Adipocyte (in vitro differentiated cells): ENCODE results near the gene AMBRA1.

Experiments
- DNase-seq: peaks from one replicate; pipeline ENCODE4 v3.0.0-alpha.2; 2015; ENCODE audit warnings: low read depth
- H3K27me3 ChIP-seq: replicated peaks from 2 replicates; pipeline ENCODE4 v1.7.0; 2013; ENCODE audit warnings: mild to moderate bottlenecking, low read length, moderate library complexity; ENCODE audit not compliant: control insufficient read depth, insufficient read depth
- H3K36me3 ChIP-seq: 2 replicates; pipeline ENCODE4 v1.7.0; 2013; ENCODE audit warnings: low read length, mild to moderate bottlenecking, moderate library complexity; ENCODE audit not compliant: control insufficient read depth, insufficient read depth, severe bottlenecking
- H3K4me1 ChIP-seq: 2 replicates; pipeline ENCODE4 v1.7.0; 2013; ENCODE audit warnings: mild to moderate bottlenecking, low read length, moderate library complexity; ENCODE audit not compliant: control insufficient read depth, insufficient read depth
- H3K4me3 ChIP-seq: 2 replicates; pipeline ENCODE4 v1.7.0; 2013; ENCODE audit warnings: mild to moderate bottlenecking, low read length, moderate library complexity
- H3K9ac ChIP-seq: 2 replicates; pipeline ENCODE4 v1.7.0; 2013; ENCODE audit warnings: mild to moderate bottlenecking, low read length, moderate library complexity
- H3K9me3 ChIP-seq: 2 replicates; pipeline ENCODE4 v1.7.0; 2013; ENCODE audit warnings: mild to moderate bottlenecking, low read length, moderate library complexity; ENCODE audit not compliant: control insufficient read depth

Gene AMBRA1

DNA sequence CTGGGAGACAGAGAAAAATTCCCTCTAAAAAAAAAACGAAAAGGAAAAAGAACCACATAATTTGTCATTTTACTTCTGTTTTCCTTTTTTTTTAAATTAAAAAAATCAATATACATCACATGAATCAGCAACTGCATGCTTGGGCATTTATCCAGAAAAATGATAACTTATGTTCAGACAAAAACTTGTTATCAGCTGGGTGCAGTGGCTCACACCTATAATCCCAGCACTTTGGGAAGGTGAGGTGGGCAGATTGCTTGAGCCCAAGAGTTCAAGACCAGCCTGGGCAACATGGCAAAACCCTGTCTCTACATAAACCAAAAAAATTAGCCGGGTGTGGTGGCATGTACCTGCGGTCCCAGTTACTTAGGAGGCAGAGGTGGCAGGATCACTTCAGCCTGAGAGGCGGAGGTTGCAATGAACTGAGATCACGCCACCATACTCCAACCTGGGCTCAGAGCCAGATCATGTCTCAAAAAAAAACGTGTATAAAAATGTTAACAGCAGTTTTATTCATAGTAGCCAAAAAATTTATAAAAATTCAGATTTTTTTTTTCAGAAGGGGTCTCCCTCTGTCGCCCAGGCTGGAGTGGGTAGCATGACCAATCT, 28.5 kb downstream of the AMBRA1 start:
- H3K4me3 ChIP-seq = no peak overlapping the region
- DNase-seq = no peak
- no peaks in the 10 kb centered on the region for H3K9me3 ChIP-seq
- no peaks in the 10 kb centered on the region for H3K36me3 ChIP-seq
- no peak overlapping the region for H3K9ac ChIP-seq
- H3K27me3 ChIP-seq = no peaks in the 10 kb centered on the region
- H3K4me1 ChIP-seq = peaks cover 19% of the 10 kb centered on the region

DNA sequence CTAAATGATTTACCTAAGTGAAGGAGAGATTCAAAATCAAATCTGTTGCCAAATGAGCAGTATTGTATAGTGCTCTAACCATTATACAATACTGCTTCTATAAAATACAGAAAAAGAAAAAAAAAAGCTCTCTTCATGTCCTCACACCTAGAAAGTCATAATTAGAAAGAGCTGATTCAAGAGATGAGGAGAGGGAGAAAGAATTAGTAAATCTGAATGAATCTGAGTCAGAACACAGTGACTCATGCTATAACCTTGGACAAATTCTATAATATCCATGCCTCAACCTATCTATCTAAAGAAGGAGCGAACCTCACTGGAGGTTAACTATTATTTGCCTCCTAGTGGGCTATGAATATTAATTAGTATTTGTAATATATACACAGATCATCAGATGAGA, 29.4 kb downstream of the AMBRA1 start:
- H3K4me3 ChIP-seq = no peak overlapping the region
- no peaks in the 10 kb centered on the region for H3K27me3 ChIP-seq
- no peaks in the 10 kb centered on the region for H3K9me3 ChIP-seq
- peak; percentile 46 for DNase-seq
- no peaks in the 10 kb centered on the region for H3K36me3 ChIP-seq
- H3K9ac ChIP-seq = no peak overlapping the region
- peaks cover 24% of the 10 kb centered on the region for H3K4me1 ChIP-seq

- no peak for DNase-seq
- no peaks in the 10 kb centered on the region for H3K27me3 ChIP-seq
- no peak overlapping the region for H3K4me3 ChIP-seq
- H3K9me3 ChIP-seq = no peaks in the 10 kb centered on the region
- H3K4me1 ChIP-seq = peaks cover 27% of the 10 kb centered on the region
- H3K9ac ChIP-seq = no peak overlapping the region
- no peaks in the 10 kb centered on the region for H3K36me3 ChIP-seq
These were observed 31.3 kb downstream of the AMBRA1 start for GRCh38 chr11:46562527-46562926.

DNA sequence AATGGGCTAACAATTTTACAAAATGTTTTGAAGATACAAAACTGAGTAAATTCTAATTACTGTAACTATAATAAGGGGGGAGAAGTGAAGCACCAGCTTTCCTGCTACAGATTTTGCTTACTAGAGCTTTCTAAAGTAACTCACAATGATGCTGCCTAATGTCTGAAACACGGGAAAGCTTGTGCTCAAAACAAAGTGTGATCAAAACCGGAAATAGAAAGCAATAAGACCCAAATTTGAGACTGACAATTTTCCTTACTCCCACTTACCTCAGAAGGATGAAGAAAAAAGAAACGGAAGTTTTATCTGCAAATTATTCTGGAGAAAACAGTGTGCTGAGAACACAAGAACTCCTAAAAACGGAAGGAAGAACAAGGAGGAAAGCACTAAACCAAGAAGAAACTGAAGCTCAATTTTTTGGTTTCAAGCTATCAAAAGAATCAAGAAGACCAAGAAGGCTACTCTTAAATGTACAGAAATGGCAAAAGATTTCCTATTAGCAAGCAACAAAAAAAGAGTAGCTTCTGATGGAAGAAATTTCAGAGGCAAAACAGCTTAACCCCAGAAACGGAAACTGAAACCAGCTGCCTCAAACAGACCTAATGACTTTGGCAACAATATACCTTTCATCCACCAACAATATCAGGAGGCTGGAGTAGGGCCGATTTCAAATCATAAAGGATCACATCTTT, 33.4 kb downstream of the AMBRA1 start:
- Histone ChIP-seq H3K4me3 (peak overlapping the region; percentile 75), H3K4me1 (peaks cover 37% of the 10 kb centered on the region), H3K27me3 (no peaks in the 10 kb centered on the region), H3K9ac (peak overlapping the region; percentile 79), H3K9me3 (no peaks in the 10 kb centered on the region), H3K36me3 (peaks cover 5% of the 10 kb centered on the region)
- DNase-seq = peak; percentile 59

GRCh38 chr11:46559815-46560214, 34.0 kb downstream of the AMBRA1 start:
- Histone ChIP-seq H3K4me1 (peaks cover 43% of the 10 kb centered on the region), H3K9ac (peak overlapping the region; percentile 79), H3K27me3 (no peaks in the 10 kb centered on the region), H3K9me3 (no peaks in the 10 kb centered on the region), H3K36me3 (peaks cover 5% of the 10 kb centered on the region), H3K4me3 (peak overlapping the region; percentile 75)
- no peak for DNase-seq

DNA sequence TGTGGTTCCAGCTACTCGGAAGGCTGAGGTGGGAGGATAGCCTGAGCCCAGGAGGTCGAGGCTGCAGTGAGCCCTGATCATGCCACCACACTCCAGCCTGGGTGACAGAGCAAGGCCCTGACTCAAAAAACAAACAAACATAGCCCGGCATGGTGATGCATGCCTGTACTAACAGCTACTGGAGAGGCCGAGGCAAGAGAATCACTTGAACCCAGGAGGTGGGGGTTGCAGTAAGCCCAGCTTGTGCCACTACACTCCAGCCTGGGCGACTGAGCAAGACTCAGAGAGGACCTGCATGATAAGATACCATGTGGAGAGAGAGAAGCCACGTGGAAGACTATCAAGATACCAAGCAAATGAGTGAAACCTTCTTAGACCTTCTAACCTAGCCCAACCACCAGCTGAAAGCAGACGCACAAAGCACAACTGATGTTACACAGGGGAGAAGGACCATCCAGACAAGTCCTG, 36.1 kb downstream of the AMBRA1 start:
- Histone ChIP-seq H3K27me3 (no peaks in the 10 kb centered on the region), H3K36me3 (peaks cover 5% of the 10 kb centered on the region), H3K4me3 (no peak overlapping the region), H3K4me1 (peaks cover 57% of the 10 kb centered on the region), H3K9ac (no peak overlapping the region), H3K9me3 (no peaks in the 10 kb centered on the region)
- peak; percentile 28 for DNase-seq

GRCh38 chr11:46555267-46556054, 38.4 kb downstream of the AMBRA1 start:
- Histone ChIP-seq H3K4me3 (peak overlapping the region; percentile 66), H3K4me1 (peaks cover 46% of the 10 kb centered on the region), H3K27me3 (no peaks in the 10 kb centered on the region), H3K9me3 (no peaks in the 10 kb centered on the region), H3K36me3 (peaks cover 5% of the 10 kb centered on the region), H3K9ac (peak overlapping the region; percentile 4)
- peak; percentile 33 for DNase-seq

DNA sequence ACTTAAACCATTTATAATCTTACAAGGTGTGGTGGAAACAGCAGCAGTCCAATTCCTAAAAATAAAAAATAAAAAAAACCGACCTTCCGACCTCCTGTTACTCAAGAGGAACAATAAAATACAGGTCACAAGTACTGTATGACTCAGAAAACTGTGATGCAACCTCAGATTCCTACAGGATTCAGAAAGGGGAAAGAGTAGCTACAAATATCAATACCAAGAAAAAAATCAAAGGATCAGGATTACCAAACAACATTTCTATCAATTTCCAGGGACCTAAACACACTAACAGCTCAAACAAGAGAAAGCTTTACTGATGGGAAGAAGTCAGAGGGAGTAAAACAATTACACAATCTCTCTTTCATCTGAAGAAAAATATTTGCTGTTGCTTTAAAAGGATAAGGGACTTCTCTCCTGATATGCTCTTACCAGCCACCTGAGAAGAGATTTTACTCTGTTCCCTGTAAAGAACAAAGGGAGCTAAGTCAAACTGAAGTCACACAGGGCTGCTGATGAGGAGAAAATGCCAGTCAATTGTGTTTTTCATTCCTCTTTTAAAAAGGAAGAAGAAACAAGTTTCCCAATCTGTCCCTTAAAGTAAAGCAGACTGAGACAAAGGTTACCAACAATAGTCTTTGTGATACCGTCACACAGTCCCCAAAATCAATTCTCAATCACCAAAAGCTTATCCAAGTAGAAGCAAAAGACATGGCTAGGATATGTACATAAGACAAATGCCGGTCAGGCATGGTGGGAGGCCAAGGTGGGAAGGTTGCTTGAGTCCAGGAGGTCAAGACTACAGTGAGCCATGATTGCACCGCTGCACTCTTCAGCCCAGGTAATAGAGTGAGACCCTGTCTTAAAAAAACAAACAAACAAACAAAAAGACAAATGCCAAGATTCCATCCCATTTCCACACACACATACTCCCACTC, 39.3 kb downstream of the AMBRA1 start:
- DNase-seq = peak; percentile 89
- Histone ChIP-seq H3K36me3 (peaks cover 5% of the 10 kb centered on the region), H3K9me3 (no peaks in the 10 kb centered on the region), H3K9ac (peak overlapping the region; percentile 4), H3K27me3 (no peaks in the 10 kb centered on the region), H3K4me1 (peaks cover 38% of the 10 kb centered on the region), H3K4me3 (peak overlapping the region; percentile 66)

DNA sequence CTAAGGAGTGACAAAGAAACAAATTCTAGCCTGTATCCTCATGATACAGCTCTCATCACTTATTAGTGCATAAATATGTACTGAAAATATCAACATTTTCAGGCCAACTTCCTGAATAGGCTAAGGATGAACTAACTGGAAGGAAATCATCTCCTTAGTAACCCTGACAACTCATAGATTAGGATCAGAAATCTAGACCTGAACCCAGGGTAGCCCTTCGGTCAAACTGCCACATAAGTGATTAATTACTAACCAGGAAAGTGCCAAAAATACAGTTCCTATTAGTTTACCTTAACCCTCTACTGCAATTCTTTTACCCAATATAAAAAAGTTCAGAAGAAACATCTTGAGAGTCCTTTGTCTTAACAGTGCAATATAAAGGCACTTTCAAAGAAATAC, 40.0 kb downstream of the AMBRA1 start:
- Histone ChIP-seq H3K36me3 (peaks cover 5% of the 10 kb centered on the region), H3K4me1 (peaks cover 34% of the 10 kb centered on the region), H3K4me3 (peak overlapping the region; percentile 64), H3K9ac (no peak overlapping the region), H3K9me3 (no peaks in the 10 kb centered on the region), H3K27me3 (no peaks in the 10 kb centered on the region)
- DNase-seq = no peak

DNA sequence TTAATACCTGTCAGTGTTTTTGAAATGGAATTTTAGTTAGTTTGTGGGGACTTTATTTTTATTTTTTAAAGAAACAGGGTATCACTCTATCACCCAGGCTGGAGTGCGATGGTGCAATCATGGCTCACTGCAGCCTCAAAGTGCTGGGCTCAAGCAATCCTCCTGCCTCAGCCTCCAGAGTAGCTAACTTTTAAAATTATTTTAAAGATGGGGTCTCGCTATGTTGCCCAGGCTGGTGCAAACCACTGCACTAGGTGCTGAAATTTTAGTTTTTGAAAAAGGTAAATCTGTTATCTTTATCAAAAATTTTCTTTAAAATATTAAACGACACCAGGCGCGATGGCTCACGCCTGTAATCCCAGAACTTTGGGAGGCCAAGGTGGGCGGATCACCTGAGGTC, 42.6 kb downstream of the AMBRA1 start:
- no peaks in the 10 kb centered on the region for H3K9me3 ChIP-seq
- H3K9ac ChIP-seq = no peak overlapping the region
- peaks cover 33% of the 10 kb centered on the region for H3K4me1 ChIP-seq
- DNase-seq = no peak
- no peak overlapping the region for H3K4me3 ChIP-seq
- H3K36me3 ChIP-seq = peaks cover 23% of the 10 kb centered on the region
- H3K27me3 ChIP-seq = no peaks in the 10 kb centered on the region
